KOPT-K1 (cell line): ENCODE measurements around the gene CD151.

ENCODE experiments used
- H3K27ac ChIP-seq: fragments of 200-600 bp; sonication (generic); 2 replicates; pipeline ENCODE4 v1.5.1; 2016; ENCODE audit warnings: antibody characterized with exemption, mild to moderate bottlenecking, low read depth, low read length; ENCODE audit not compliant: poor library complexity, severe bottlenecking
- H3K36me3 ChIP-seq: fragments of 200-600 bp; sonication (generic); 2 replicates; pipeline ENCODE4 v1.5.1; 2017; ENCODE audit warnings: antibody characterized with exemption, mild to moderate bottlenecking, low read length, moderate library complexity; ENCODE audit not compliant: insufficient read depth
- H3K9me3 ChIP-seq: fragments of 200-600 bp; sonication (generic); 2 replicates; pipeline ENCODE4 v1.5.1; 2017; ENCODE audit warnings: antibody characterized with exemption, low read length, mild to moderate bottlenecking; ENCODE audit not compliant: insufficient read depth, poor library complexity, severe bottlenecking

CD151 gene

GRCh38 chr11:803770-804598, 28.8 kb upstream of the CD151 start:
- H3K27ac ChIP-seq, result peak overlapping the region; percentile 91
- H3K9me3 ChIP-seq, result no peaks in the 10 kb centered on the region
- H3K36me3 ChIP-seq, result peaks cover 39% of the 10 kb centered on the region

GRCh38 chr11:804599-804964, 28.2 kb upstream of the CD151 start:
- H3K9me3 ChIP-seq, result no peaks in the 10 kb centered on the region
- H3K27ac ChIP-seq, result peak overlapping the region; percentile 91
- H3K36me3 ChIP-seq, result peaks cover 34% of the 10 kb centered on the region

DNA sequence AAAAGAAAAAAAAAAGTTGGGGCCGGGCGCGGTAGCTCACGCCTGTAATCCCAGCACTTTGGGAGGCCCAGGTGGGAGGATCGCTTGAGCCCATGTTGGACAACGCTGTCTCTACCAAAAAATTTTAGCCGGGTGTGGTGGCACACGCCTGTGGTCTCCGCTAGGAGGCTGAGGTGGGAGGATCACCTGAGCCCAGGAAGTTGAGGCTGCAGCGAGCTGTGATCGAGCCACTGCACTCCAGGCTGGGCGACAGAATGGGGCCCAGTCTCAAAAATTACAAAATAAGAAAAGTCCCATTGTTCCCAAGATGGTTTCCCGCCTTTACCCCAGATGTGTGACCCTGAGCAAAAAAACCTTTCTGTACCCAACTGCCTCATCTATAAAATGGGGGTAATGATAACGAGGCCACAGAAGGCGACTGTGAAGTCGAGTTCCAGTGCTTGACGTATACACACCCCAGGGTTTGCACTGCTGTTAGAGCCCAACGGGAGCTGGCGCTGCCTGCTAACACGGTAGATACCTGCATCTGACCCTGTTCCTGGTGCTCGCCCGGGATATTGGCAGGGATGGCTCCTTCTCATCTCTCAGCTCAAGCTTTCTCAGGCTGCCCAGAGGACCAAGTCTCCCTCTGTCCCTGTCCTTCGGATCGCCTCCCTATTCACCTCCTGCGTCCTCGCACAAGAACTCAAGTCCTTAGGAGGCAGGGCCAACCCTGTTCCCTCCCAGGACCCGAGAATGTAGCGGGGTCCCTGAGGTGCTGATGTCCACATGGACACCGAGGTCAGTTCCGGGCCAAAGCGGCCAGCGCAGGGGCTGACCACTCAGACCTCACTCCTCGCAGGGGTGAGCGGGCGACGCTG, 24.1 kb upstream of the CD151 start:
- Histone ChIP-seq H3K36me3 (peaks cover 32% of the 10 kb centered on the region), H3K27ac (peak overlapping the region; percentile 97), H3K9me3 (no peaks in the 10 kb centered on the region)

- H3K9me3 ChIP-seq, result no peaks in the 10 kb centered on the region
- H3K27ac ChIP-seq, result peak within 1 kb of the TSS; percentile 97
- H3K36me3 ChIP-seq, result peaks cover 37% of the 10 kb centered on the region
Measured at GRCh38 chr11:809287-810039, 23.3 kb upstream of the CD151 start, which contains the start of gene RPLP2. Gene RPLP2, plus strand, starts transcription at chr11:809967. Its CDS starts 268 bp downstream, at chr11:810235.

- peaks cover 43% of the 10 kb centered on the region for H3K36me3 ChIP-seq
Measured at GRCh38 chr11:810040-810567, 22.6 kb upstream of the CD151 start.

DNA sequence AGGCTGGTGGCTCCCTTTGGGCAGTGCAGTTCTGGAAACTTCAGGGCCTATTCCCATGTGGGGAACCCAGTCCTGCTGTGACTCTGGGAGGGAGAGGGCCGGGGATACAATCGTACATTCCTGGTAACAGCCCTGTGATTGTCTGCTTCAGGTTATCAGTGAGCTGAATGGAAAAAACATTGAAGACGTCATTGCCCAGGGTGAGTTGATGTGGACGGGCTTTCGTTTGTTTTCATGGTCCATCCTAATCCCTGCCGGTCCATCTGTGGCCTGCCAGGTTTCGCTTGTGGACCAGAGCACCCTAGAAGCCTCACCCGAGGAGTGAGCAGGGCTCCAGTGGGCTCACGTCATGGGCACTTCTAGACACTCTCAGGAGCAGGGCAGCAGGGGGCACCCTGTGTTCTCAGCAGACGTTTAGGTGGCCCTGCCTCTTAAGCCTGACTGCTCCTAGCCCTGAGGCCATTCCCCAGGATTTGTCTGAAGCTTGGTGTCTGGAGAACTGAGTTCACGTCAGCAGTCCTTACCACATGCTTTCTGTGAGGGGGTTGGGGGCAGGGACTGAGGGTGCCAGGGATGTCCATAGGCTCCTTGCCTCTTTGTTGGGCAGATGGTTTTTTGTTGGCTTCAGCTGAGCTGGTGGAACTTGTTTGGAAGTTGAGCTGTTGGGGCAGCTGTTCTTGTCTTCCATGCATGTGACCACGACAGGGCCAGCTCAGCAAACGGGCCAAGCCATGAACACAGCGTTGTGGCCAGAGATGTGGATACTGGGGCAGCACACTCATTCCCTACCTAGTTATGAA, 21.1 kb upstream of the CD151 start:
- H3K9me3 ChIP-seq, result no peaks in the 10 kb centered on the region
- H3K36me3 ChIP-seq, result peaks cover 55% of the 10 kb centered on the region
- peak overlapping the region; percentile 97 for H3K27ac ChIP-seq

More at GRCh38 chr11:810040-810567, 22.6 kb upstream of the CD151 start:
- Histone ChIP-seq H3K27ac (peak overlapping the region; percentile 97), H3K9me3 (no peaks in the 10 kb centered on the region)

DNA sequence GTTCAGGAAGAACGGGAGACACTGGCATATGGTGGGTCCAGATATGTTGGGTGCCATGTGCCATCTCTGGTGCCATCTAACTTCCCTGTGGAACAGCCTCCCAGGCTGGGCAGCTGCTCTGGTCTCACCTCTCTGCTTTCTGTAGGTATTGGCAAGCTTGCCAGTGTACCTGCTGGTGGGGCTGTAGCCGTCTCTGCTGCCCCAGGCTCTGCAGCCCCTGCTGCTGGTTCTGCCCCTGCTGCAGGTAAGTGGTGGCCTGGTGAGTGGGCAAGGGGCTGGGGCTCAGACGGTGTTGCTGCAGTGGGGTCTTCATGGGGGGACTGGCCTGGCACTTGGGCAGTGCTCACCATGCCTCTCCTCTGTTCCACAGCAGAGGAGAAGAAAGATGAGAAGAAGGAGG, 20.4 kb upstream of the CD151 start:
- H3K9me3 ChIP-seq, result no peaks in the 10 kb centered on the region
- peaks cover 55% of the 10 kb centered on the region for H3K36me3 ChIP-seq
- H3K27ac ChIP-seq, result peak overlapping the region; percentile 97

DNA sequence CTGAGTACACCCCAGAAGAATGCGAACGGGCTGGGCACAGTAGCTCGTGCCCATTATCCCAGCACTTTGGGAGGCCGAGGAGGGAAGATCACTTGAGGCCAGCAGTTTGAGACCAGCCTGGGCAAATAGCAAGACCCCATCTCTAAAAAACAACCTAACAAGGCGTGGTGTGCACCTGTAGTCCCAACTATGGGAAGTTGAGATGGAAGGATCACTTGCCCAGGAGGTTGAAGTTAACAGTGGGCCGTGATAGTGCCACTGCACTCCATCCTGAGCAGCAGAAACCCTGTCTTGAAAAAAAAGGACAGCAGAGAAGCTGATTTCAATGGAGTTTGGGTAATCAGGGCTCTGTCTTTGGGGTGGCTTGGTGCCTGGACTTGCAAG, 19.7 kb upstream of the CD151 start:
- H3K36me3 ChIP-seq, result peaks cover 55% of the 10 kb centered on the region
- H3K27ac ChIP-seq, result no peak overlapping the region
- H3K9me3 ChIP-seq, result no peaks in the 10 kb centered on the region

- peaks cover 55% of the 10 kb centered on the region for H3K36me3 ChIP-seq
- no peaks in the 10 kb centered on the region for H3K9me3 ChIP-seq
- H3K27ac ChIP-seq, result no peak overlapping the region
Measured at GRCh38 chr11:813456-814096, 19.2 kb upstream of the CD151 start.

GRCh38 chr11:815675-816432, 16.9 kb upstream of the CD151 start:
- no peak overlapping the region for H3K27ac ChIP-seq
- H3K9me3 ChIP-seq, result no peaks in the 10 kb centered on the region
- peaks cover 51% of the 10 kb centered on the region for H3K36me3 ChIP-seq

GRCh38 chr11:816433-816779, 16.3 kb upstream of the CD151 start:
- Histone ChIP-seq H3K27ac (no peak overlapping the region), H3K9me3 (no peaks in the 10 kb centered on the region), H3K36me3 (peaks cover 46% of the 10 kb centered on the region)

DNA sequence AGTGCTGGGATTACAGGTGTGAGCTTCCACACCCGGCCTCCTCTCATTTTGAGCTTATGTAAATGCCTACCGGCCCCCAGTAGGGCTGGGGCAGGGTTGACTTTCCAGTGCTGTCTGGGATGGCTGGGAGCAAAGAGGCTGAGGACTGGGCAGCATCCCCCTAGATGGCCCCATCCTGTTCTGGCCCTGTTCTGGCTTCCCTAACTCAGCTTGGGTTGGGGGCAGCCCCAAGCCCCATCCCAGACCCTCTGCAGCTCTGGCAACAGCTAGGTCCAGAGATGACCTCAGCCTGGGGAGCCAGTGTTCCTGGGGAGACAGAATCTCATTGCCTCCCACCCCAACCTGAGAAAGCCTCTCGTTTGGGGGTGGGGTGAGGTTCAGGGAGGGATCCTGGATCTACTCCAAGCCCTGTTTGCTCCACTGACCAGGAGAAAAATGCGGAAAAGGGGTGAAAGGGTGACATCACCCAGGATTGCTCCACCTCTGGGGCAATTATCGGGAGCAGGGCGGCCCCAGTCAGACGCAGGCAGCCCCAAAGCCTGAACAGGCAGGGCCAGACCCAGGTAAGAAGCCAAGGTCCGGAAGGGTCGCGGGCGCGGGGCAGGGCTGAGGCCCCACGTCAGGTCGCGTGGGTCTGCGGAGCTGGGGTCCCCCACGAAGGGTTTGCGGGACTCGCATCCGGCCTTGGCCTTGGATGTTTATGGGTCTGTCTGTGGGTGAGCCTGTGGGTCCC, 14.2 kb upstream of the CD151 start, which contains the start of gene PNPLA2:
Gene PNPLA2 (plus strand): TSS at position 519 of the 733 bp plus-strand sequence. CDS start 805 bp downstream, outside the sequence.
- H3K36me3 ChIP-seq, result peaks cover 24% of the 10 kb centered on the region
- H3K9me3 ChIP-seq, result no peaks in the 10 kb centered on the region
- peak within 1 kb of the TSS; percentile 70 for H3K27ac ChIP-seq
